ENCODE data around the gene ANKRD13A.
"Not testable (repeated sequence)": the region's sequence is repeated elsewhere in the genome, so short reads cannot be mapped to it uniquely, and the experiment has no call there.

Gene ANKRD13A

GRCh38 chr12:110010853-110011723 is 11.9 kb downstream of the ANKRD13A start:
- peak; percentile 50 for DNase-seq

GRCh38 chr12:110012137-110012536 is 12.9 kb downstream of the ANKRD13A start:
- DNase-seq: peak; percentile 48

GRCh38 chr12:110012659-110013058 is 13.4 kb downstream of the ANKRD13A start:
- no peak for DNase-seq

- peak; percentile 62 for DNase-seq
These were observed 15.9 kb downstream of the ANKRD13A start for GRCh38 chr12:110015132-110015531.

GRCh38 chr12:110020956-110021355 is 21.7 kb downstream of the ANKRD13A start:
- DNase-seq: no peak

- DNase-seq: no peak
These were observed 24.1 kb downstream of the ANKRD13A start for GRCh38 chr12:110023059-110023980.

GRCh38 chr12:110024051-110024450 is 24.8 kb downstream of the ANKRD13A start:
- DNase-seq: no peak

- no peak for DNase-seq
These were observed 29.1 kb downstream of the ANKRD13A start for GRCh38 chr12:110028323-110028722.

- no peak for DNase-seq
These were observed 30.1 kb downstream of the ANKRD13A start for GRCh38 chr12:110029290-110029815.

GRCh38 chr12:110033888-110034287 is 34.7 kb downstream of the ANKRD13A start:
- no peak for DNase-seq

- DNase-seq: no peak
These were observed 36.4 kb downstream of the ANKRD13A start for GRCh38 chr12:110035534-110036104.

GRCh38 chr12:110037315-110037714 is 38.1 kb downstream of the ANKRD13A start:
- DNase-seq: no peak

GRCh38 chr12:110038741-110039084 is 39.5 kb downstream of the ANKRD13A start:
- no peak for DNase-seq

- peak; percentile 59 for DNase-seq
These were observed 40.0 kb downstream of the ANKRD13A start for GRCh38 chr12:110039085-110039807.

- DNase-seq: no peak
These were observed 43.0 kb downstream of the ANKRD13A start for GRCh38 chr12:110042264-110042663.

GRCh38 chr12:110046451-110047187 is 47.4 kb downstream of the ANKRD13A start:
- no peak for DNase-seq

- no peak for DNase-seq
These were observed 48.2 kb downstream of the ANKRD13A start for GRCh38 chr12:110047297-110047940.

- peak; percentile 95 for DNase-seq
These were observed 49.2 kb downstream of the ANKRD13A start, which contains the start of gene C12orf76 for GRCh38 chr12:110048242-110049027. Gene C12orf76, minus strand, starts transcription at chr12:110048522. Its CDS starts 27 bp downstream, at chr12:110048495.

- peak; percentile 12 for DNase-seq
These were observed 49.8 kb downstream of the ANKRD13A start for GRCh38 chr12:110049034-110049433.

- not testable (repeated sequence) for DNase-seq
These were observed 50.4 kb downstream of the ANKRD13A start for GRCh38 chr12:110049666-110050065.

All from CD4-positive, alpha-beta T cell treated with Interleukin-17A for 1 hour (primary cell).